ENCODE results near the gene CCDC60. TPM values are rescaled to one million over a fixed set of nuclear protein-coding genes. Genes with fewer than 3 reads are reported as not detected.

Gene CCDC60
- total and polyA plus RNA-seq, 10 of the 15 experiments (the other 5 are each of a cell fraction or from before 2014, with no cell fraction given): 0.19 TPM; not detected in 9

DNA sequence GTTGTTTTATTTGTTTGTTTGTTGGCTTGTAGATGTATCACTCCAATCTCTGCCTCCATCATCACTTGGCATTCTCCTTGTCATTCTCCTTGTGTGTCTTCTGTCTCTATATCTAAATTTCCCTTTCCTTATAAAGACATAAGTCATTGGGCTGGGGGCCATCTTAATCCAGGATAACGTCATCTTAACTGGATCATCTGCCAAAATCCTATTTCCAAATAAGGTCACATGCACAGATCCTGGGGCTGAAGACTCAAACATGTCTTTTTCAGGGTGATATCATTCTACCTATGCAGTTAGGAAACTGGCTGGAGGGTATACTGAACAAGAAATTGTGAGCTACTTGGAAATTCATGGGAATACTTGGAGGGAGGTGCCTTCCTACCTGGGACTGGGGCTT is 8.7 kb upstream of the CCDC60 start (continued):
- TF ChIP-seq, protein P1, sequence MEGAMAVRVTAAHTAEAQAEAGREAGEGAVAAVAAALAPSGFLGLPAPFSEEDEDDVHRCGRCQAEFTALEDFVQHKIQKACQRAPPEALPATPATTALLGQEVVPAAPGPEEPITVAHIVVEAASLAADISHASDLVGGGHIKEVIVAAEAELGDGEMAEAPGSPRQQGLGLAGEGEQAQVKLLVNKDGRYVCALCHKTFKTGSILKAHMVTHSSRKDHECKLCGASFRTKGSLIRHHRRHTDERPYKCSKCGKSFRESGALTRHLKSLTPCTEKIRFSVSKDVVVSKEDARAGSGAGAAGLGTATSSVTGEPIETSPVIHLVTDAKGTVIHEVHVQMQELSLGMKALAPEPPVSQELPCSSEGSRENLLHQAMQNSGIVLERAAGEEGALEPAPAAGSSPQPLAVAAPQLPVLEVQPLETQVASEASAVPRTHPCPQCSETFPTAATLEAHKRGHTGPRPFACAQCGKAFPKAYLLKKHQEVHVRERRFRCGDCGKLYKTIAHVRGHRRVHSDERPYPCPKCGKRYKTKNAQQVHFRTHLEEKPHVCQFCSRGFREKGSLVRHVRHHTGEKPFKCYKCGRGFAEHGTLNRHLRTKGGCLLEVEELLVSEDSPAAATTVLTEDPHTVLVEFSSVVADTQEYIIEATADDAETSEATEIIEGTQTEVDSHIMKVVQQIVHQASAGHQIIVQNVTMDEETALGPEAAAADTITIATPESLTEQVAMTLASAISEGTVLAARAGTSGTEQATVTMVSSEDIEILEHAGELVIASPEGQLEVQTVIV (IDR thresholded peaks at IDR 0.05; ENCODE audit: borderline replicate concordance, partially characterized antibody): no peak
- TF ChIP-seq RBBP5 (conservative IDR thresholded peaks at IDR 0.05): no peak
- TF ChIP-seq EGR1 (IDR thresholded peaks at IDR 0.05; ENCODE audit: borderline replicate concordance in 1 of 2, low read depth in 2 of 2, low read length in 2 of 2): no peak
- TF ChIP-seq BRCA1 (IDR thresholded peaks at IDR 0.05; ENCODE audit: low read depth, low read length): no peak
- TF ChIP-seq EP300 (IDR thresholded peaks at IDR 0.05; ENCODE audit: borderline replicate concordance in 1 of 2, control insufficient read depth in 1 of 2, low read depth in 2 of 2, low read length in 2 of 2): no peak
- TF ChIP-seq ASH2L (IDR thresholded peaks at IDR 0.05; ENCODE audit: borderline replicate concordance, low read depth): no peak
- TF ChIP-seq SIN3A (IDR thresholded peaks at IDR 0.05; ENCODE audit: low read depth, low read length): no peak
- TF ChIP-seq MTA3 (IDR thresholded peaks at IDR 0.05; ENCODE audit: borderline replicate concordance, low read length): no peak
- TF ChIP-seq BHLHE40 (IDR thresholded peaks at IDR 0.05; ENCODE audit: borderline replicate concordance in 1 of 2, low read depth in 2 of 2, low read length in 1 of 2): no peak
- no peak for TF ChIP-seq MAX (IDR thresholded peaks at IDR 0.05; ENCODE audit: low read depth, low read length)

- no peaks in the 10 kb centered on the region for H3K4me1 ChIP-seq (ENCODE audit: control insufficient read depth, insufficient read depth, low read length)
- no peaks in the 10 kb centered on the region for H3K36me3 ChIP-seq (ENCODE audit: control insufficient read depth in 2 of 2, insufficient read depth in 2 of 2, low read length in 1 of 2)
- in situ Hi-C loops (cut with MboI): no loop called here
- DNase-seq (ENCODE audit: low read depth, low spot score) (no peak), ATAC-seq (no peak), FAIRE-seq (no peak)
- H3K79me2 ChIP-seq (ENCODE audit: control insufficient read depth, insufficient read depth, low read length): no peaks in the 10 kb centered on the region
- ChIA-PET RAD21 (ENCODE audit: unreplicated experiment) (no interaction called here), SMC1A (ENCODE audit: uncharacterized antibody, unreplicated experiment) (interaction anchor here (1.1 kb wide), 1 partner anchor 10 kb away, joined by 4 read pairs; no protein-coding TSS in a partner anchor), CTCF (no interaction called here), POLR2A (no interaction called here)
- no peak overlapping the region for H3K4me3 ChIP-seq
- H3K4me2 ChIP-seq (ENCODE audit: control insufficient read depth, insufficient read depth): no peak overlapping the region
- no peak overlapping the region for H2AFZ ChIP-seq (ENCODE audit: control insufficient read depth, low read depth, low read length)
- H4K20me1 ChIP-seq (ENCODE audit: control insufficient read depth, insufficient read depth): no peaks in the 10 kb centered on the region
- no TSS peak for BruUV-seq (replicated peaks)
- H3K9me3 ChIP-seq (replicated peaks; ENCODE audit: control insufficient read depth, insufficient read depth, low read length): no peaks in the 10 kb centered on the region
- H3K9ac ChIP-seq (ENCODE audit: control insufficient read depth, insufficient read depth, low read length): no peak overlapping the region
- no peaks in the 10 kb centered on the region; a peak in 1 of 4 replicates for H3K27me3 ChIP-seq (replicated peaks in 1 of 2; ENCODE audit: control insufficient read depth in 2 of 2, insufficient read depth in 2 of 2, low read length in 1 of 2)
- intact Hi-C loops (cut with micrococcal nuclease; ENCODE audit: unreplicated experiment): no loop called here
- no peak overlapping the region for H3K27ac ChIP-seq (ENCODE audit: control insufficient read depth, insufficient read depth)
- TF ChIP-seq BHLHE40 (IDR thresholded peaks at IDR 0.05; ENCODE audit: borderline replicate concordance in 1 of 2, low read depth in 2 of 2, low read length in 1 of 2) (no peak), NFYB (IDR thresholded peaks at IDR 0.05; ENCODE audit: insufficient read depth, low read depth, low read length) (no peak), NR2F1 (conservative IDR thresholded peaks at IDR 0.05) (no peak), IRF5 (IDR thresholded peaks at IDR 0.05; ENCODE audit: borderline replicate concordance) (no peak), CBX3 (IDR thresholded peaks at IDR 0.05; ENCODE audit: borderline replicate concordance, low read depth) (no peak), POLR2A (IDR thresholded peaks at IDR 0.05; ENCODE audit: low read depth, low read length) (no peak), BACH1 (IDR thresholded peaks at IDR 0.05; ENCODE audit: borderline replicate concordance) (no peak), HDAC6 (IDR thresholded peaks at IDR 0.05; ENCODE audit: unreplicated experiment) (no peak), TARDBP (IDR thresholded peaks at IDR 0.05; ENCODE audit: borderline replicate concordance) (no peak)
- TF ChIP-seq, protein P2, sequence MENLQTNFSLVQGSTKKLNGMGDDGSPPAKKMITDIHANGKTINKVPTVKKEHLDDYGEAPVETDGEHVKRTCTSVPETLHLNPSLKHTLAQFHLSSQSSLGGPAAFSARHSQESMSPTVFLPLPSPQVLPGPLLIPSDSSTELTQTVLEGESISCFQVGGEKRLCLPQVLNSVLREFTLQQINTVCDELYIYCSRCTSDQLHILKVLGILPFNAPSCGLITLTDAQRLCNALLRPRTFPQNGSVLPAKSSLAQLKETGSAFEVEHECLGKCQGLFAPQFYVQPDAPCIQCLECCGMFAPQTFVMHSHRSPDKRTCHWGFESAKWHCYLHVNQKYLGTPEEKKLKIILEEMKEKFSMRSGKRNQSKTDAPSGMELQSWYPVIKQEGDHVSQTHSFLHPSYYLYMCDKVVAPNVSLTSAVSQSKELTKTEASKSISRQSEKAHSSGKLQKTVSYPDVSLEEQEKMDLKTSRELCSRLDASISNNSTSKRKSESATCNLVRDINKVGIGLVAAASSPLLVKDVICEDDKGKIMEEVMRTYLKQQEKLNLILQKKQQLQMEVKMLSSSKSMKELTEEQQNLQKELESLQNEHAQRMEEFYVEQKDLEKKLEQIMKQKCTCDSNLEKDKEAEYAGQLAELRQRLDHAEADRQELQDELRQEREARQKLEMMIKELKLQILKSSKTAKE (IDR thresholded peaks at IDR 0.05; ENCODE audit: low read depth, poor library complexity, severe bottlenecking): no peak
These were observed 8.2 kb upstream of the CCDC60 start for GRCh38 chr12:119326341-119326740.

Data from GM12878 (cell line).